Trophoblast cell (in vitro differentiated cells and primary cell): Measurements from ENCODE around the gene STX10.

Experiments used
- DNase-seq, 2 donors: peaks; one replicate each; pipeline ENCODE4 v3.0.0-alpha.2; 2016
- H2AFZ ChIP-seq: 2 replicates; pipeline ENCODE4 v1.6.1; 2013; ENCODE audit warnings: low read length, moderate library complexity, mild to moderate bottlenecking; ENCODE audit not compliant: insufficient read depth, poor library complexity
- H2AK5ac ChIP-seq: 2 replicates; pipeline ENCODE4 v1.6.1; 2013; ENCODE audit warnings: mild to moderate bottlenecking, low read length
- H2BK120ac ChIP-seq: 2 replicates; pipeline ENCODE4 v1.6.1; 2013; ENCODE audit warnings: low read length, mild to moderate bottlenecking, moderate library complexity; ENCODE audit not compliant: insufficient read depth, poor library complexity
- H2BK12ac ChIP-seq: 2 replicates; pipeline ENCODE4 v1.6.1; 2013; ENCODE audit warnings: mild to moderate bottlenecking, low read length, moderate library complexity
- H2BK5ac ChIP-seq: 2 replicates; pipeline ENCODE4 v1.6.1; 2013; ENCODE audit warnings: low read length, low read depth, moderate library complexity, mild to moderate bottlenecking; ENCODE audit not compliant: poor library complexity
- H3K14ac ChIP-seq: 2 replicates; pipeline ENCODE4 v1.6.1; 2013; ENCODE audit warnings: mild to moderate bottlenecking, low read length
- H3K18ac ChIP-seq: 2 replicates; pipeline ENCODE4 v1.6.1; 2013; ENCODE audit warnings: mild to moderate bottlenecking, low read length
- H3K23ac ChIP-seq: 2 replicates; pipeline ENCODE4 v1.6.1; 2013; ENCODE audit warnings: low read length
- H3K27ac ChIP-seq: 2 replicates; pipeline ENCODE4 v1.5.1; 2013; ENCODE audit warnings: low read depth, mild to moderate bottlenecking, inconsistent platforms, low read length, moderate library complexity
- H3K27me3 ChIP-seq: 2 replicates; pipeline ENCODE4 v1.6.1; 2013; ENCODE audit warnings: inconsistent platforms, mild to moderate bottlenecking, low read length, moderate library complexity; ENCODE audit not compliant: insufficient read depth
- H3K36me3 ChIP-seq, 2 experiments: 1 replicate in 1 of 2; 2 replicates in 1 of 2; pipeline ENCODE4 v1.6.1; 2013; ENCODE audit warnings: low read length in 2 of 2, mild to moderate bottlenecking in 2 of 2, moderate library complexity in 1 of 2; ENCODE audit not compliant: insufficient read depth in 2 of 2, control insufficient read depth in 1 of 2
- H3K4ac ChIP-seq: 2 replicates; pipeline ENCODE4 v1.6.1; 2013; ENCODE audit warnings: low read depth, mild to moderate bottlenecking, low read length, moderate library complexity
- H3K4me1 ChIP-seq, 2 experiments: 1 replicate in 1 of 2; 2 replicates in 1 of 2; pipeline ENCODE4 v1.6.1; 2013; ENCODE audit warnings: low read length in 2 of 2, mild to moderate bottlenecking in 2 of 2, moderate library complexity in 1 of 2; ENCODE audit not compliant: insufficient read depth in 2 of 2, control insufficient read depth in 1 of 2
- H3K4me2 ChIP-seq: 2 replicates; pipeline ENCODE4 v1.6.1; 2013; ENCODE audit warnings: inconsistent platforms, mild to moderate bottlenecking, low read length, moderate library complexity
- H3K4me3 ChIP-seq: 2 replicates; pipeline ENCODE4 v1.5.1; 2013; ENCODE audit warnings: mild to moderate bottlenecking, low read depth, low read length, inconsistent platforms
- H3K79me1 ChIP-seq: one replicate; pipeline ENCODE4 v1.6.1; 2013; ENCODE audit warnings: low read length
- H3K79me2 ChIP-seq: 2 replicates; pipeline ENCODE4 v1.6.1; 2013; ENCODE audit warnings: low read length, mild to moderate bottlenecking; ENCODE audit not compliant: control insufficient read depth, insufficient read depth, poor library complexity
- H3K9ac ChIP-seq: 2 replicates; pipeline ENCODE4 v1.6.1; 2013; ENCODE audit warnings: mild to moderate bottlenecking, low read length
- H3K9me3 ChIP-seq: 2 replicates; pipeline ENCODE4 v1.6.1; 2013; ENCODE audit warnings: low read depth, mild to moderate bottlenecking, control low read depth, inconsistent platforms, low read length; ENCODE audit not compliant: insufficient read depth
- H4K12ac ChIP-seq: 2 replicates; pipeline ENCODE4 v1.6.1; 2013; ENCODE audit warnings: low read depth, mild to moderate bottlenecking, low read length, moderate library complexity
- H4K8ac ChIP-seq: 2 replicates; pipeline ENCODE4 v1.6.1; 2013; ENCODE audit warnings: low read depth, mild to moderate bottlenecking, low read length, moderate library complexity
- H4K91ac ChIP-seq: one replicate; pipeline ENCODE4 v1.6.1; 2013; ENCODE audit warnings: low read depth, mild to moderate bottlenecking, low read length, moderate library complexity
- WGBS: extraction: QIAGEN DNeasy Blood & Tissue Kit; methylation state at CpG from one replicate; pipeline ENCODE4 v1.1.7; 2013; ENCODE audit warnings: missing lambda C conversion rate; ENCODE audit not compliant: insufficient read length, insufficient coverage; ENCODE audit errors: extremely low coverage; 5-methylcytosine and 5-hydroxymethylcytosine counted together

STX10 gene

DNA sequence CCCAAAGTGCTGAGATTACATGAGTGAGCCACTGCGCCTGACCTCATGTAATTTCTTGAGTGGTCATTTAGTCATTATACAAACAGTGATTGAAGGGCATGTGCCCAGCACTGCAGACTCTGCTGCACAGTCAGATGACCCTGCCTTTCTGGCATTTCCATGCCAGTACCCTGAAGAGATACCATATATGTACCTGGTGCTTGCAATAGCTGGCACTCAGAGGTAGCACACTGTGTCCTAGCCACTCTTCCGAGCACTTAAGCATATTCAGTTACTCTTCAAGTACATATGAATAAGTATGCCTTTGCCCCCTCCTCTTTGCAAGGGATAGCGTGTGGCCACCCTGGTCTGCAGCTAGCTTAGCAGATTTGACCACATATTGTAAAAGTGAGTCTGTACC, 15.5 kb downstream of the STX10 start:
- Histone ChIP-seq H3K79me1 (no peaks in the 10 kb centered on the region), H3K4me2 (no peak overlapping the region), H3K4me1 (no peaks in the 10 kb centered on the region), H4K8ac (no peak overlapping the region), H2AK5ac (no peak overlapping the region), H3K23ac (no peak overlapping the region), H3K4ac (no peak overlapping the region), H2BK12ac (no peak overlapping the region), H3K79me2 (no peaks in the 10 kb centered on the region), H3K14ac (no peak overlapping the region), H3K27me3 (no peaks in the 10 kb centered on the region), H3K36me3 (peaks cover 48 to 65% of the 10 kb centered on the region in 2 experiments), H2BK120ac (no peak overlapping the region), H3K18ac (no peak overlapping the region), H4K12ac (no peak overlapping the region), H3K9me3 (peaks cover 6% of the 10 kb centered on the region), H3K27ac (no peak overlapping the region), H2AFZ (no peak overlapping the region), H3K4me3 (no peak overlapping the region), H3K9ac (no peak overlapping the region), H4K91ac (no peak overlapping the region), H2BK5ac (no peak overlapping the region)
- WGBS = no CpG with 5 or more reads among the region's 3 CpGs
- DNase-seq = no peak

- no peak overlapping the region for H3K4me3 ChIP-seq
- no peaks in the 10 kb centered on the region for H3K4me1 ChIP-seq
Measured at GRCh38 chr19:13133241-13133870, 16.8 kb downstream of the STX10 start.

GRCh38 chr19:13132471-13133180, 17.5 kb downstream of the STX10 start:
- H3K4me1 ChIP-seq = no peaks in the 10 kb centered on the region
- no peak overlapping the region for H2BK12ac ChIP-seq
- H3K27ac ChIP-seq = no peak overlapping the region
- H2BK120ac ChIP-seq = no peak overlapping the region
- H2AFZ ChIP-seq = no peak overlapping the region
- H3K4me3 ChIP-seq = no peak overlapping the region
- no peak overlapping the region for H3K18ac ChIP-seq
- no peaks in the 10 kb centered on the region for H3K79me1 ChIP-seq
- no peak overlapping the region for H2AK5ac ChIP-seq
- no peak overlapping the region for H4K8ac ChIP-seq
- no peak overlapping the region for H3K9ac ChIP-seq
- no peak overlapping the region for H2BK5ac ChIP-seq
- H4K91ac ChIP-seq = no peak overlapping the region
- no peaks in the 10 kb centered on the region for H3K27me3 ChIP-seq
- H3K14ac ChIP-seq = no peak overlapping the region
- no peak for DNase-seq
- H3K36me3 ChIP-seq = peaks cover 39 to 52% of the 10 kb centered on the region in 2 experiments
- H3K9me3 ChIP-seq = peaks cover 6% of the 10 kb centered on the region
- no peak overlapping the region for H3K23ac ChIP-seq
- no CpG with 5 or more reads among the region's 8 CpGs for WGBS
- H3K4ac ChIP-seq = no peak overlapping the region
- H3K4me2 ChIP-seq = no peak overlapping the region
- no peak overlapping the region for H4K12ac ChIP-seq
- H3K79me2 ChIP-seq = peaks cover 4% of the 10 kb centered on the region

More at GRCh38 chr19:13133241-13133870, 16.8 kb downstream of the STX10 start:
- Histone ChIP-seq H3K79me2 (peaks cover 4% of the 10 kb centered on the region), H4K8ac (no peak overlapping the region), H2BK5ac (no peak overlapping the region), H3K9me3 (peaks cover 6% of the 10 kb centered on the region), H3K79me1 (no peaks in the 10 kb centered on the region), H3K14ac (no peak overlapping the region), H4K12ac (no peak overlapping the region), H2BK12ac (no peak overlapping the region), H3K23ac (no peak overlapping the region), H3K27ac (no peak overlapping the region), H4K91ac (no peak overlapping the region), H2AK5ac (no peak overlapping the region), H3K27me3 (no peaks in the 10 kb centered on the region), H3K9ac (no peak overlapping the region), H2AFZ (no peak overlapping the region), H2BK120ac (no peak overlapping the region), H3K4ac (no peak overlapping the region), H3K4me2 (no peak overlapping the region), H3K18ac (no peak overlapping the region), H3K36me3 (peaks cover 43 to 59% of the 10 kb centered on the region in 2 experiments)
- no CpG with 5 or more reads among the region's 12 CpGs for WGBS
- no peak for DNase-seq

GRCh38 chr19:13130886-13131490, 19.2 kb downstream of the STX10 start:
- Histone ChIP-seq H3K36me3 (peaks cover 30 to 43% of the 10 kb centered on the region in 2 experiments), H4K8ac (no peak overlapping the region), H2BK120ac (no peak overlapping the region), H2BK5ac (no peak overlapping the region), H3K9me3 (peaks cover 6% of the 10 kb centered on the region), H4K12ac (no peak overlapping the region), H3K4me1 (no peaks in the 10 kb centered on the region), H2BK12ac (no peak overlapping the region), H4K91ac (no peak overlapping the region), H3K27me3 (no peaks in the 10 kb centered on the region), H2AFZ (no peak overlapping the region), H3K9ac (no peak overlapping the region), H3K14ac (no peak overlapping the region), H3K18ac (no peak overlapping the region), H3K27ac (no peak overlapping the region), H2AK5ac (no peak overlapping the region), H3K79me2 (peaks cover 4% of the 10 kb centered on the region), H3K79me1 (no peaks in the 10 kb centered on the region), H3K4me3 (no peak overlapping the region), H3K23ac (no peak overlapping the region), H3K4me2 (no peak overlapping the region), H3K4ac (peak overlapping the region; percentile 1)
- DNase-seq = no peak
- WGBS = no CpG with 5 or more reads among the region's 3 CpGs
